Measurements from ENCODE around the gene SRGN.

DNA sequence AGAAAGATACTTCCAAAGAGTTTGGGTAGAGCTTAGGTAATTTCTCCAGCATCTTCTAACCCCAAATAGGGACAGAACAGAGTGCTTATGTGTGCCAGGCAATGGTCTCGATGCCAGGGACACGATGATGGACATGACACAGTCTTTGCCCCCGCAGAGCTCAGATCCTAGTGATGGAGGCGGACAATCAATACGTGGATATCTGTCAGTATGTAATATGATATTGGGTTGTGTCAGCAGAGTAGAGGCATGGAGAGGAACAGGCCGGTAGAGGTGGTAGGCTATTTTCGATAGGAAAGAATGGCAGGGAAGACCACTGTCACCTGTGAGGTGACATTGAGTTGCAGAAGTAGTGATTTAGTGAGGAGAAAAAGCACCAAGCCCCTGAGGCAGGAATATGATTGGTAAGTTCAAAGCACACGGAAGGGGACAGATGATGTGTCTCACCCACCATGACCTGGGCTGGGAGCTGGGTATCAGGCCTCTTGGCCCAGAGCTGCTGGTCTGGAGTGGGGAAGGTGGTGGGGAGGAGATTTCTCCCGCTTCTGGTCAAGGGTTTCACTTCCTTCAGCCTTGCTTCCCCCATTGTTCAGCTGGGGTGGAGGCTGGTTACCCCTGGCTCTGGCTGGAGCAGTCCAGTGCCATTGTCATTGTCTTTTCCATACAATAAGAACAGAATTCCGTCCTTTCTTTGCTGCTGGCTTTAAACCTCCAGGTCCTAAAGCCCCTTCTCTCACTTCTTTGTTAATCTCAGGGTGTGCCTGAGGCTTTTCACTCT is 36.0 kb upstream of the SRGN start:
- TF ChIP-seq, protein P1, sequence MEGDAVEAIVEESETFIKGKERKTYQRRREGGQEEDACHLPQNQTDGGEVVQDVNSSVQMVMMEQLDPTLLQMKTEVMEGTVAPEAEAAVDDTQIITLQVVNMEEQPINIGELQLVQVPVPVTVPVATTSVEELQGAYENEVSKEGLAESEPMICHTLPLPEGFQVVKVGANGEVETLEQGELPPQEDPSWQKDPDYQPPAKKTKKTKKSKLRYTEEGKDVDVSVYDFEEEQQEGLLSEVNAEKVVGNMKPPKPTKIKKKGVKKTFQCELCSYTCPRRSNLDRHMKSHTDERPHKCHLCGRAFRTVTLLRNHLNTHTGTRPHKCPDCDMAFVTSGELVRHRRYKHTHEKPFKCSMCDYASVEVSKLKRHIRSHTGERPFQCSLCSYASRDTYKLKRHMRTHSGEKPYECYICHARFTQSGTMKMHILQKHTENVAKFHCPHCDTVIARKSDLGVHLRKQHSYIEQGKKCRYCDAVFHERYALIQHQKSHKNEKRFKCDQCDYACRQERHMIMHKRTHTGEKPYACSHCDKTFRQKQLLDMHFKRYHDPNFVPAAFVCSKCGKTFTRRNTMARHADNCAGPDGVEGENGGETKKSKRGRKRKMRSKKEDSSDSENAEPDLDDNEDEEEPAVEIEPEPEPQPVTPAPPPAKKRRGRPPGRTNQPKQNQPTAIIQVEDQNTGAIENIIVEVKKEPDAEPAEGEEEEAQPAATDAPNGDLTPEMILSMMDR (IDR thresholded peaks at IDR 0.05): no peak
- no peak for TF ChIP-seq POLR2A (IDR thresholded peaks at IDR 0.05)

All from thyroid gland (tissue), 4 donors.